ENCODE measurements around the gene SMC3. TPM values are rescaled to one million over a fixed set of nuclear protein-coding genes. Genes with fewer than 3 reads are reported as not detected.

SMC3 gene
- polyA plus RNA-seq, 2 of the 4 experiments (the other 2 are of a cell fraction): 59.5 to 60.5 TPM

DNA sequence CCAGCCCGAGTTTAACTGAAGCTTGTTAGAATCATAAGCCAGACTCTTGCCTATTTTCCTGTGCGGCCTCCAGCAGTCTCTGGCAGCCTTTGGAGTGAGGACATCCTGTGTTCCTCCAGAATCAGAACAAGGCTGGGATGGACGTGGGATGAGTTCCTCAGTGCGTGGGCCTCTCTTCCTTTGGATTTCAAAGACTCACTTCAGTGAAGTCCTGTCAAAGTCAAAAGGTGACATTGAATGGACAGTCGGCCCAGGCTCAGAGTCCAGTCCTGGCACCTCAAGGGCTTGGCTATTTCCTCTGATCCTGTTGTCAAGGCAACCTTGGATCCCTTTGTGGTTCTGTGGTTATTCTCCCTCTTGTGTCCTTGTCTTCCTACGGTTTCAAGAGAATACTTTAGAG is 21.4 kb upstream of the SMC3 start:
- Histone ChIP-seq H3K4me3 (no peak overlapping the region), H3K4me2 (no peak overlapping the region), H3K4me1 (peaks cover 10% of the 10 kb centered on the region), H3K27ac (peak overlapping the region; percentile 64 to 74; a peak in 5 of 6 replicates), H3K9me3 (no peaks in the 10 kb centered on the region)
- no peak for FAIRE-seq
- WGBS (ENCODE audit: missing lambda C conversion rate): 72% methylated on average over 6 of the region's 6 CpGs
- DNase-seq (ENCODE audit: low read depth in 1 of 2, low spot score in 1 of 2): no peak
- POLR2A ChIA-PET: interaction anchor here (1.0 kb wide), 1 partner anchor 234 kb away, joined by 3 read pairs; no protein-coding TSS in a partner anchor
- peak in 1 of 2 experiments; percentile 14; a peak in 1 of 6 replicates for ATAC-seq
- CTCF ChIA-PET: interaction anchor here (0.7 to 3.3 kb wide), 36 partner anchors 8 to 340 kb away, joined by 3 to 32 read pairs (median 6); partner anchors contain the start of genes DUSP5, SMC3 and SMNDC1
- TF ChIP-seq CBX2 (IDR thresholded peaks at IDR 0.05; ENCODE audit: borderline replicate concordance, low read depth): no peak

- no peaks in the 10 kb centered on the region for H3K9me3 ChIP-seq
- no peak overlapping the region for H3K4me3 ChIP-seq
- peak overlapping the region; percentile 64 to 74 for H3K27ac ChIP-seq
- no peak for DNase-seq (ENCODE audit: low read depth in 1 of 2, low spot score in 1 of 2)
- peaks cover 10% of the 10 kb centered on the region for H3K4me1 ChIP-seq
- peak overlapping the region; percentile 51 for H3K4me2 ChIP-seq
- TF ChIP-seq KDM5A (IDR thresholded peaks at IDR 0.05) (no peak), HOXA7 (CRISPR knock-in tag; IDR thresholded peaks at IDR 0.05) (no peak), NFE2L2 (conservative IDR thresholded peaks at IDR 0.05; ENCODE audit: low read length) (no peak), CEBPB (IDR thresholded peaks at IDR 0.05) (no peak), RNF2 (IDR thresholded peaks at IDR 0.05; ENCODE audit: borderline replicate concordance, low read depth) (no peak), ZSCAN20 (CRISPR knock-in tag; IDR thresholded peaks at IDR 0.05) (no peak), RAD21 (conservative IDR thresholded peaks at IDR 0.05 in 1 of 2, IDR thresholded peaks at IDR 0.05 in 1 of 2) (no peak), POLR2A (IDR thresholded peaks at IDR 0.05; ENCODE audit: low read length) (no peak), PBX3 (IDR thresholded peaks at IDR 0.05) (no peak), CTCF (IDR thresholded peaks at IDR 0.05) (no peak), CHD2 (IDR thresholded peaks at IDR 0.05; ENCODE audit: low read length, partially characterized antibody) (no peak), BHLHE40 (IDR thresholded peaks at IDR 0.05; ENCODE audit: low read depth, low read length) (no peak), MAZ (IDR thresholded peaks at IDR 0.05; ENCODE audit: borderline replicate concordance, low read depth, low read length) (no peak), RFX5 (IDR thresholded peaks at IDR 0.05) (no peak), CHD4 (IDR thresholded peaks at IDR 0.05; ENCODE audit: borderline replicate concordance) (no peak), NR3C1 (IDR thresholded peaks at IDR 0.05) (no peak)
- TF ChIP-seq, protein P1, sequence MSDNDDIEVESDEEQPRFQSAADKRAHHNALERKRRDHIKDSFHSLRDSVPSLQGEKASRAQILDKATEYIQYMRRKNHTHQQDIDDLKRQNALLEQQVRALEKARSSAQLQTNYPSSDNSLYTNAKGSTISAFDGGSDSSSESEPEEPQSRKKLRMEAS (IDR thresholded peaks at IDR 0.05): no peak
- TF ChIP-seq, protein P2, sequence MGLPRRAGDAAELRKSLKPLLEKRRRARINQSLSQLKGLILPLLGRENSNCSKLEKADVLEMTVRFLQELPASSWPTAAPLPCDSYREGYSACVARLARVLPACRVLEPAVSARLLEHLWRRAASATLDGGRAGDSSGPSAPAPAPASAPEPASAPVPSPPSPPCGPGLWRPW (IDR thresholded peaks at IDR 0.05): no peak
- TF ChIP-seq, protein P3, sequence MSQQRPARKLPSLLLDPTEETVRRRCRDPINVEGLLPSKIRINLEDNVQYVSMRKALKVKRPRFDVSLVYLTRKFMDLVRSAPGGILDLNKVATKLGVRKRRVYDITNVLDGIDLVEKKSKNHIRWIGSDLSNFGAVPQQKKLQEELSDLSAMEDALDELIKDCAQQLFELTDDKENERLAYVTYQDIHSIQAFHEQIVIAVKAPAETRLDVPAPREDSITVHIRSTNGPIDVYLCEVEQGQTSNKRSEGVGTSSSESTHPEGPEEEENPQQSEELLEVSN (IDR thresholded peaks at IDR 0.05; ENCODE audit: borderline replicate concordance, low read depth): no peak
- TF ChIP-seq, protein P4, sequence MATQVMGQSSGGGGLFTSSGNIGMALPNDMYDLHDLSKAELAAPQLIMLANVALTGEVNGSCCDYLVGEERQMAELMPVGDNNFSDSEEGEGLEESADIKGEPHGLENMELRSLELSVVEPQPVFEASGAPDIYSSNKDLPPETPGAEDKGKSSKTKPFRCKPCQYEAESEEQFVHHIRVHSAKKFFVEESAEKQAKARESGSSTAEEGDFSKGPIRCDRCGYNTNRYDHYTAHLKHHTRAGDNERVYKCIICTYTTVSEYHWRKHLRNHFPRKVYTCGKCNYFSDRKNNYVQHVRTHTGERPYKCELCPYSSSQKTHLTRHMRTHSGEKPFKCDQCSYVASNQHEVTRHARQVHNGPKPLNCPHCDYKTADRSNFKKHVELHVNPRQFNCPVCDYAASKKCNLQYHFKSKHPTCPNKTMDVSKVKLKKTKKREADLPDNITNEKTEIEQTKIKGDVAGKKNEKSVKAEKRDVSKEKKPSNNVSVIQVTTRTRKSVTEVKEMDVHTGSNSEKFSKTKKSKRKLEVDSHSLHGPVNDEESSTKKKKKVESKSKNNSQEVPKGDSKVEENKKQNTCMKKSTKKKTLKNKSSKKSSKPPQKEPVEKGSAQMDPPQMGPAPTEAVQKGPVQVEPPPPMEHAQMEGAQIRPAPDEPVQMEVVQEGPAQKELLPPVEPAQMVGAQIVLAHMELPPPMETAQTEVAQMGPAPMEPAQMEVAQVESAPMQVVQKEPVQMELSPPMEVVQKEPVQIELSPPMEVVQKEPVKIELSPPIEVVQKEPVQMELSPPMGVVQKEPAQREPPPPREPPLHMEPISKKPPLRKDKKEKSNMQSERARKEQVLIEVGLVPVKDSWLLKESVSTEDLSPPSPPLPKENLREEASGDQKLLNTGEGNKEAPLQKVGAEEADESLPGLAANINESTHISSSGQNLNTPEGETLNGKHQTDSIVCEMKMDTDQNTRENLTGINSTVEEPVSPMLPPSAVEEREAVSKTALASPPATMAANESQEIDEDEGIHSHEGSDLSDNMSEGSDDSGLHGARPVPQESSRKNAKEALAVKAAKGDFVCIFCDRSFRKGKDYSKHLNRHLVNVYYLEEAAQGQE (IDR thresholded peaks at IDR 0.05): no peak
- POLR2A ChIA-PET: interaction anchor here (1.0 kb wide), 1 partner anchor 235 kb away, joined by 3 read pairs; no protein-coding TSS in a partner anchor
- FAIRE-seq: no peak
- ATAC-seq: peak in 1 of 2 experiments; percentile 53; a peak in 3 of 6 replicates
- CTCF ChIA-PET: interaction anchor here (0.7 to 3.3 kb wide), 45 partner anchors 8 to 340 kb away, joined by 3 to 32 read pairs (median 5); partner anchors contain the start of genes DUSP5, SMC3 and SMNDC1
- WGBS (ENCODE audit: missing lambda C conversion rate): 68% methylated on average over 7 of the region's 7 CpGs
These were observed 20.9 kb upstream of the SMC3 start for GRCh38 chr10:110546499-110547110.
